ENCODE data around the gene CYREN. TPM values are rescaled to one million over a fixed set of nuclear protein-coding genes. Genes with fewer than 3 reads are reported as not detected.

The CYREN gene
- total RNA-seq, 1 experiment from 2014 or later: 70.5 TPM

DNA sequence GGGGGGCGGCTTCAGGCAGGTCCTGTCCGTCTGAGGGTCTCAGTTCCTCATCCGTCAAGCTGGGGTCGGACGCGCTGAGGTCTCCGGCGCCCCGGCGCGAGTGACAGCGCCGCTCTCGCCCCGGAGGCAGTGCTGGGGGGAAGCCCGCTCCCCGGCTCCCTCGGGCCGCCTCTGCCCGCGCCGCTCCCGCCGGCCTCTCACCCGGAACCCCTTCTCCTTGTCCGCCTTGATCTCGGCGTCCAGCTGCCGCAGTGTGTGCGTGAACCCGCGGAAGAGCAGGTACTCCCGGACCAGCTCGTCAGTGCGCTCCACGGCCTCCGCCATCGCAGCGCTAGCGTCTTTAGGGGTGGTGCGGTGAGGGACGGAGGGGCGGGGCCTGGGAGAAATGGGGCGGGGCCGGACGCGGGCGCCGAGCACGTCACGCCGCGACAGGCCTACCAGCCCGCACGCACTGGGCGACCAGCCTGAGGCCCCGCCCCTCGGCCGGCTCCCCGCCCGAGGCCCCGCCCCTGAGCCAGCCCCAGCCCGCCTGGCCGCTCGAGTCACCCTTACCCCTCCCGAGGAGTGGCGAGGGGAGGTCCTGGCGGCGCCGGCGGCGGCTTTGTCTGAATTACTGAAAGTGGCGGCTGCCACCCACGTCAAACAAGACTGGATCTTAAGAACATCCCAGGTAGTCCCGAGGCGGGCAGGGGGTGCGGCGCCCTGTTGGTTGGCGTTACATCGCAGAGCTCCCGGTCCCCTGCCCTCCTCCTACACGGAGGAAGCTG lies 40.9 kb upstream of the CYREN start, which contains the start of gene WDR91:
WDR91 (minus strand) TSS at position 348 of the 767 bp plus-strand sequence; CDS start at position 324, 24 bp downstream.
- ChIA-PET CTCF (interaction anchor here (0.5 kb wide), 1 partner anchor 71 kb away, joined by 3 read pairs; no protein-coding TSS in a partner anchor), POLR2A (ENCODE audit: unreplicated experiment) (no interaction called here)
- H3K4me1 ChIP-seq (replicated peaks; ENCODE audit: insufficient read depth): no peaks in the 10 kb centered on the region; the same call in 1 of the 2 replicates
- no peaks in the 10 kb centered on the region for H3K9me2 ChIP-seq (ENCODE audit: insufficient read depth)
- no peaks in the 10 kb centered on the region for H3K79me2 ChIP-seq (ENCODE audit: low read depth)
- BruUV-seq (replicated peaks): no TSS peak
- no peaks in the 10 kb centered on the region for H4K20me1 ChIP-seq (ENCODE audit: insufficient read depth)
- peak within 1 kb of the TSS; percentile 48 for H3K27ac ChIP-seq
- no peaks in the 10 kb centered on the region for H3F3A ChIP-seq (ENCODE audit: insufficient read depth, low read depth)
- no peaks in the 10 kb centered on the region for H3K9me3 ChIP-seq (ENCODE audit: insufficient read depth, low read depth)
- H3K4me3 ChIP-seq: peak within 1 kb of the TSS; percentile 76
- intact Hi-C loops (cut with micrococcal nuclease; ENCODE audit: unreplicated experiment): loop anchor here (1.0 kb wide), 1 partner anchor 41 kb away; the partner anchor contains the start of gene CYREN
- H2AFZ ChIP-seq: peak within 1 kb of the TSS; percentile 95
- no peak for TF ChIP-seq EZH2 (IDR thresholded peaks at IDR 0.05; ENCODE audit: low read depth)
- TF ChIP-seq, protein P1, sequence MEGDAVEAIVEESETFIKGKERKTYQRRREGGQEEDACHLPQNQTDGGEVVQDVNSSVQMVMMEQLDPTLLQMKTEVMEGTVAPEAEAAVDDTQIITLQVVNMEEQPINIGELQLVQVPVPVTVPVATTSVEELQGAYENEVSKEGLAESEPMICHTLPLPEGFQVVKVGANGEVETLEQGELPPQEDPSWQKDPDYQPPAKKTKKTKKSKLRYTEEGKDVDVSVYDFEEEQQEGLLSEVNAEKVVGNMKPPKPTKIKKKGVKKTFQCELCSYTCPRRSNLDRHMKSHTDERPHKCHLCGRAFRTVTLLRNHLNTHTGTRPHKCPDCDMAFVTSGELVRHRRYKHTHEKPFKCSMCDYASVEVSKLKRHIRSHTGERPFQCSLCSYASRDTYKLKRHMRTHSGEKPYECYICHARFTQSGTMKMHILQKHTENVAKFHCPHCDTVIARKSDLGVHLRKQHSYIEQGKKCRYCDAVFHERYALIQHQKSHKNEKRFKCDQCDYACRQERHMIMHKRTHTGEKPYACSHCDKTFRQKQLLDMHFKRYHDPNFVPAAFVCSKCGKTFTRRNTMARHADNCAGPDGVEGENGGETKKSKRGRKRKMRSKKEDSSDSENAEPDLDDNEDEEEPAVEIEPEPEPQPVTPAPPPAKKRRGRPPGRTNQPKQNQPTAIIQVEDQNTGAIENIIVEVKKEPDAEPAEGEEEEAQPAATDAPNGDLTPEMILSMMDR (conservative IDR thresholded peaks at IDR 0.05): no peak
- DNase-seq: peak; percentile 84 to 95
- H3K4me2 ChIP-seq: peak within 1 kb of the TSS; percentile 91
- no peaks in the 10 kb centered on the region for H3K27me3 ChIP-seq (ENCODE audit: insufficient read depth, low read depth)
- H3K36me3 ChIP-seq (ENCODE audit: low read depth): no peaks in the 10 kb centered on the region

DNA sequence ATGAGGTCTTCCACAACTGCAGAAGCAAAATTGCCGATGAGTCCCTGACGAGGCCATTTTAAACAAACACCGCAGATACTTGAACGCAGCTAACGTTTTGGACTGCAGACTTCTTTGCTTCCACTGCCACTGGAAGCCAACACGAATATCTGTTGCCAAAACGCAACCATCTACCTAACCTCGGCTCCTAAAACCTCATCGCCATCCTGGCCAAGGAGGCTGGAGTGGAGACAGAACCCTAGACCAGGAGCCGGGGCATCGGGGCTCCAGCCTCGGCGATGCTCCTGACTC lies 40.3 kb upstream of the CYREN start:
- DNase-seq: no peak
- H2AFZ ChIP-seq: peak overlapping the region; percentile 88
- intact Hi-C loops (cut with micrococcal nuclease; ENCODE audit: unreplicated experiment): loop anchor here (1.0 kb wide), 1 partner anchor 41 kb away; the partner anchor contains the start of gene CYREN
- CTCF ChIA-PET: no interaction called here
- POLR2A ChIA-PET (ENCODE audit: unreplicated experiment): interaction anchor here (0.7 kb wide), 1 partner anchor 35 kb away, joined by 4 read pairs; no protein-coding TSS in a partner anchor
- no TSS peak for BruUV-seq (replicated peaks)
- H3K36me3 ChIP-seq (ENCODE audit: low read depth): no peaks in the 10 kb centered on the region
- no peak for TF ChIP-seq EZH2 (IDR thresholded peaks at IDR 0.05; ENCODE audit: low read depth)
- TF ChIP-seq, protein P1 (conservative IDR thresholded peaks at IDR 0.05): no peak
- no peaks in the 10 kb centered on the region for H3F3A ChIP-seq (ENCODE audit: insufficient read depth, low read depth)
- H3K9me3 ChIP-seq (ENCODE audit: insufficient read depth, low read depth): no peaks in the 10 kb centered on the region
- no peak overlapping the region for H3K27ac ChIP-seq
- no peaks in the 10 kb centered on the region; the same call in 1 of the 2 replicates for H3K4me1 ChIP-seq (replicated peaks; ENCODE audit: insufficient read depth)
- H4K20me1 ChIP-seq (ENCODE audit: insufficient read depth): no peaks in the 10 kb centered on the region
- H3K27me3 ChIP-seq (ENCODE audit: insufficient read depth, low read depth): no peaks in the 10 kb centered on the region
- H3K4me3 ChIP-seq: peak overlapping the region; percentile 76
- H3K79me2 ChIP-seq (ENCODE audit: low read depth): no peaks in the 10 kb centered on the region
- H3K4me2 ChIP-seq: peak overlapping the region; percentile 91
- H3K9me2 ChIP-seq (ENCODE audit: insufficient read depth): no peaks in the 10 kb centered on the region

DNA sequence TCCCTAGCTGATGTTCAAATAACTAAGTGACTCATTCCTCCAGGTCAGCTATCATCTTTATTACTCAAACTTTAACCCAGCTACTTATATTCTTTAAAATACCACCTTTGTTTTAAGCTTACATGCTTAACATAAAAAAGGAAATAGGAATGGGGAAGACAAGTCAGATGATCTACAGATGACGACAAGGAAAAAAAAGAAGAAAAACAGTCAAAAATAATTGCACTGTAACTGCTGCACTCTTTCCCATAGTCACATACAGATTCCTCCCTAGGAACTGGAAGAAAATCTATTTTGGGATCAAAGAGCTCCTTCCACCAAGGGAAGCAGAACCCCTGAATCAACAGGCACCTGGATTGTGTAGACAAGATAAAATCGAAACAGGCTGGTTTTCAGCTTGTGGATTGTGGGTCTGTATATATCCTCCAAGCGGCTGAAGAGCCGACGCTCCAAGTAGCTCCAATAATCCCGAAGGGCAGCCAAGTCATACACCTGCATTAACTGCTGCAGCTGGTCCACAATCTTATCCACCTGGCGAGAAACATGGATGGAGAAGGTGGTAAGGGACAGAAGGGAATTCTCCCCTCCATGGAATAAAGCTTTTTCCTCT lies 38.8 kb upstream of the CYREN start:
- Histone ChIP-seq H3K36me3 (ENCODE audit: low read depth) (no peaks in the 10 kb centered on the region), H3K4me3 (no peak overlapping the region), H3K27me3 (ENCODE audit: insufficient read depth, low read depth) (no peaks in the 10 kb centered on the region), H3K4me2 (no peak overlapping the region), H2AFZ (no peak overlapping the region), H3K79me2 (ENCODE audit: low read depth) (no peaks in the 10 kb centered on the region), H3F3A (ENCODE audit: insufficient read depth, low read depth) (no peaks in the 10 kb centered on the region), H4K20me1 (ENCODE audit: insufficient read depth) (no peaks in the 10 kb centered on the region), H3K9me3 (ENCODE audit: insufficient read depth, low read depth) (no peaks in the 10 kb centered on the region), H3K27ac (no peak overlapping the region), H3K4me1 (replicated peaks; ENCODE audit: insufficient read depth) (no peaks in the 10 kb centered on the region; the same call in 1 of the 2 replicates), H3K9me2 (ENCODE audit: insufficient read depth) (no peaks in the 10 kb centered on the region)
- ChIA-PET CTCF (no interaction called here), POLR2A (ENCODE audit: unreplicated experiment) (no interaction called here)
- intact Hi-C loops (cut with micrococcal nuclease; ENCODE audit: unreplicated experiment): no loop called here
- BruUV-seq (replicated peaks): no TSS peak
- TF ChIP-seq EZH2 (IDR thresholded peaks at IDR 0.05; ENCODE audit: low read depth): no peak
- TF ChIP-seq, protein P1 (conservative IDR thresholded peaks at IDR 0.05): no peak
- no peak for DNase-seq
